GM19043 (cell line): ENCODE results near the gene NAB1.
"Not testable (repeated sequence)": the region's sequence is repeated elsewhere in the genome, so short reads cannot be mapped to it uniquely, and the experiment has no call there.

Experiments
- ATAC-seq: cut with Tn5 transposase; IDR thresholded peaks from one replicate; pipeline ENCODE4 v1.9.1; 2021; ENCODE audit warnings: low read depth; ENCODE audit not compliant: unreplicated experiment

NAB1 gene

GRCh38 chr2:190708650-190709049 lies 59.8 kb downstream of the NAB1 start:
- not testable (repeated sequence) for ATAC-seq

- ATAC-seq = no peak
Measured at GRCh38 chr2:190711069-190711468, 62.2 kb downstream of the NAB1 start.

GRCh38 chr2:190713471-190713870 lies 64.6 kb downstream of the NAB1 start:
- ATAC-seq = no peak

GRCh38 chr2:190714958-190715357 lies 66.1 kb downstream of the NAB1 start:
- ATAC-seq = no peak

GRCh38 chr2:190716176-190716807 lies 67.4 kb downstream of the NAB1 start:
- no peak for ATAC-seq

- ATAC-seq = no peak
Measured at GRCh38 chr2:190717306-190717705, 68.4 kb downstream of the NAB1 start.

GRCh38 chr2:190717764-190718651 lies 69.1 kb downstream of the NAB1 start:
- ATAC-seq = no peak

- peak; percentile 72 for ATAC-seq
Measured at GRCh38 chr2:190718652-190719526, 70.0 kb downstream of the NAB1 start.

GRCh38 chr2:190720276-190720675 lies 71.4 kb downstream of the NAB1 start:
- no peak for ATAC-seq

GRCh38 chr2:190720691-190721090 lies 71.8 kb downstream of the NAB1 start:
- no peak for ATAC-seq

- peak; percentile 54 for ATAC-seq
Measured at GRCh38 chr2:190722061-190722759, 73.3 kb downstream of the NAB1 start.

GRCh38 chr2:190722835-190723234 lies 74.0 kb downstream of the NAB1 start:
- peak; percentile 1 for ATAC-seq

GRCh38 chr2:190723397-190724090 lies 74.7 kb downstream of the NAB1 start:
- ATAC-seq = no peak

GRCh38 chr2:190726255-190726654 lies 77.4 kb downstream of the NAB1 start:
- no peak for ATAC-seq

- no peak for ATAC-seq
Measured at GRCh38 chr2:190736355-190736754, 87.5 kb downstream of the NAB1 start.

GRCh38 chr2:190740449-190740848 lies 91.6 kb downstream of the NAB1 start:
- ATAC-seq = no peak
